NCI-H146 treated with DMSO at 0.1 percent for 48 hours (cell line): ENCODE measurements around the gene RAMP3.
"Not testable (repeated sequence)": the region's sequence is repeated elsewhere in the genome, so short reads cannot be mapped to it uniquely, and the experiment has no call there.

Source experiments
- DNase-seq: peaks from one replicate; lab custom pipeline; 2025; ENCODE audit not compliant: unreplicated experiment; lab: John Stamatoyannopoulos, UW

Gene RAMP3

DNA sequence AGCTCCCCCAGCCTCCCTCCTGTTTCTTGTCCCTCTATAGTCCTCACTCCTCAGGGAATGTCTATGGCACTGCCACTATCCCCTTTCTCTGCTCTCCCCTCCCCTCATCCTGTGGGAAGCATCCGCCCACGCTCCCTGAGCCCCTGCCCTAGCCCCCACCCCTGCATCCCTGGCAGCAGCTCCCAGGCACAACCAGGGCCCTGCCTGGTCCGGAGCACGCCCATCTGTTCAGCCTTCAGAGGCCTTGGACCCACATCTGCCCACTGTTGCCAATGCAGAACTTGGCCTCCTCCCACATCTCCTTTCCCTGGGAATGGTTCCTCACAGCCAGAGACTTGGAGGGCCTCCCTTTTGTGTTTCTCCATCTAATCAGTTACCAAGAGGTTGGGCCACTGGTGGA, 25.7 kb upstream of the RAMP3 start:
- DNase-seq: no peak

- DNase-seq: no peak
These were observed 24.8 kb upstream of the RAMP3 start for GRCh38 chr7:45132708-45133320.

GRCh38 chr7:45133352-45133751, 24.2 kb upstream of the RAMP3 start:
- no peak for DNase-seq

- no peak for DNase-seq
These were observed 23.7 kb upstream of the RAMP3 start for GRCh38 chr7:45133877-45134276.

DNA sequence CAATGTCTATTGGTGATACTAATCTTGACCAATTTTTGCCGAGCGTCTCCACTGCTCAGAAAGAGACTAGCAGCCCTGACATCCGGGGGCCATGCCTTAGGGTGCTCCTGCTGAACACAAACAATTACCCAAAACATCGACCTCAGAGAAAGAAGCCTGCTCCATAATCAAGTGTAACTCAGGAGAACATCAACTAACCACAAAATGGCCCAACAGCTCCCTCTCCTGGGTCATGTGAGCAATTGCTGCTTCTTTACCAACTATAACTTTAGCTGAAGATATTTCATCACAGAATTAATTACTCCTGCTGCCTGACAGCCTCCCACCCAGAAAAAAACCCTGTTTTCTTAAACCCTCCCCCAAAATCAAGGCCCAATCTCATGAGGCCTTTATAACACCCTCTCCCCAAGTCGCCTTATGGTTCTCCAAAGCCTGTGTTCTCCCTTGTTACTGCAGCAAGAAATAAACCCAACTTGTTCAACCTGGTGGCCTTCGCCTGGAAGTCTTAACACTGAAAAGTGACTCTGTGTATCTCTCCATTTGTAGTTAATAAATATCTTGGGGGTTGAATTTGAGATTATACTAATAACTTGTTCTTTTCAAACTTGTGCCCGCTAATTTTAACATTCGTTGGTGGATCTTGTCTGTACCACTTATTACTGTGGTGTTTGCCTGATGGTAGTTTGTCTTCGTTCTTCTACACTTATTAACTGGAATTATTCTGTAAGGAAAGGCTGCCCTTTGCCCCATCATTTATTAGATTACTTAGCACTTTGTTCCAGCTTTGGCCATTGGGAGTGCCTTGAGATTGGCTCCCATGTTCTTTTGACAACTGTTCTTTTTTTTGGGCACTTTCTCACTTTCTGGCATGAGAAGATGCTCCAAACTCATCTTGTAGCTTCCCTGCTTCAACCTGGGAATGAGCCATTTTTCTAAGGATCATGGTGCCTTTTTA, 21.2 kb upstream of the RAMP3 start:
- peak; percentile 50 for DNase-seq

DNA sequence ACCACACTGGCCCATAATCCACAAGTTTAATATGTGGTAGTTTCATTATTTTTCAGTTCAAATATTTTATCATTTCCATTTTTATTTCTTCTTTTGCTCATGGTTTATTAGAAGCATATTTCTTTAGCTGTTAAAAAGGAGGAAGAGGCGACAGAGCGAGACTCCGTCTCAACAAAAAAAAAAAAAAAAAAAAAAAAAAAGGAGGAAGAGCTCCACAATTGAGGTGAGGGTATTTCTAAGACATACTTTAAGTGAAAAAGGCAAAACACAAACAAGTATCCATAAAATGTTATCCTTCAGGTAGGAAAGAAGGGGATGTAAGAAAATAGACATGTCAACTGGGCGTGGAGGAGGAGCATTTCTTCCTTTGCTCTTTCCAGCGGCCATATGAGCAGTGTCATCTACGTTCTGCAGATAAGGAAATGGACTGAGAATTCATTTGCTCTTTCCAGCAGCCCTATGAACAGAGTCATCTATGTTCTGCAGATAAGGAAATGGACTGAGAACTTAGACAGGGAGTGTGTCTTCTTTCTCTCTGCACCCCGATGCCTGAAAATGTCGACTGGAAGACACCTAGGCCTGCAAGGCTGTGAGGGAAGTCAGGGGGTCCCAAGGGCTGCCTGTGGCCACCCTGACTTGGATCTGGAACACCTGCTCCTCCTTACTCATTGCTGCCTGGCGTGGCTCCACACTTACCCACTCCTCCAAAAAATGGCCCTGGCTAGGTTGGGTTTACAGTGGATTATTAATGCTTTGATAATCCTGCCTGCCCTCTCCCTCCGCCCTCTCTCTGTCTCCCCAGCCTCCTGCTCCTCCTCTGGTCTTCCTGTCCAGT, 18.9 kb upstream of the RAMP3 start:
- no peak for DNase-seq

DNA sequence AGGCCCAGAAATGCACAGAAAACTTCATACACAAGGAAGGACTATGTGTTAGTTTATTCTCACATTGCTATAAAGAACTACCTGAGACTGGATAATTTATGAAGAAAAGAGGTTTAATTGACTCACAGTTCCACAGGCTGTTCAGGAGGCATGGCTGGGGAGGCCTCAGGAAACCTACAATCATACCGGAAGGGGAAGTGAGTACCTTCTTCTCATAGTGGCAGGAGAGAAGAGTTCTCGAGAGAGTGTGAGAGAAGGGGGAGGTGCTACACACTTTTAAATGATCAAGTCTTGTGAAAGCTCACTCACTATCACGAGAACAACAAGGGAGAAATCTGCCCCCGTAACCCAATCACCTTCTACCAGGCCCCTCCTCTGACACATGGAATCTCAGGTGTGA, 16.8 kb upstream of the RAMP3 start:
- DNase-seq: no peak

GRCh38 chr7:45143616-45144015, 14.0 kb upstream of the RAMP3 start:
- DNase-seq: no peak

GRCh38 chr7:45145881-45146280, 11.7 kb upstream of the RAMP3 start:
- no peak for DNase-seq

GRCh38 chr7:45146531-45147379, 10.8 kb upstream of the RAMP3 start:
- DNase-seq: no peak

DNA sequence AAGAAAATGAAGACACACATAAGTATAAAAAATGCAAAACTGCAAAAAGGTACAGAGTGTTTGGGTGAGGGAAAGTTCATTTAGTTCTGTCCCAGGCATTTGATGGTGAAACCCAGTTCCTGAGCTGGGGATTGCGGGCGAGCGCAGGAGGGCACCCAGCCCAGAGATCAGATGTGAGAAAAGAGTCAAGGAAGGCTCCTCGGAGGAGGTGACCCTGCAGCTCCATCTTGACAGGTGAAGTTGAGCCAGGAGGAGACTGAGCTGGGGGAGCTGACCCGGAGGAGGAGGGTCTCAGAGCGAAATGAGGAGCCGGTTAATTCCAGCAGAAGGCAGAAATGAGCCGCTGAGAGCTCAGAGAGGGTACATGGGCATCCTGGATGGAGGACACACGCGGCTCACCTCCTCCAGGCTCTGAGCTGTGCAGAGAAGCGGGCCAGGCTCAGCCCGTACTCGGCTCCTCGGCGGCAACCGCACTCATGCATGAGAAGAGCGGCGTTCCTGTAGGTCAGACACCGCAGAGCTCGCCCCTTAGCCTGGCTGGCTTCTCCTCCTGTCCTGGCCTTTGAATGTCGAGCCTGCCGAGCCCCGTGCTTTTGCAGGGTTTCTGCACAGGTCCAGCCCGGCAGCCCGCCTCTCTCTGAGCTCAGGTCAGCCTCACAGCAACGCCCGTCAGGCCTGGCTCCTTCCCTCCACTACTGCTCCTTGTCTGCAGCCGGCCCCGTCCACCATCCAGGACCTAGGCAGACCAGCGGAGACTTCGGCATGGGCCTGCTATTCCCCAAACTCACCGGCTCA, 9.5 kb upstream of the RAMP3 start:
- no peak for DNase-seq

DNA sequence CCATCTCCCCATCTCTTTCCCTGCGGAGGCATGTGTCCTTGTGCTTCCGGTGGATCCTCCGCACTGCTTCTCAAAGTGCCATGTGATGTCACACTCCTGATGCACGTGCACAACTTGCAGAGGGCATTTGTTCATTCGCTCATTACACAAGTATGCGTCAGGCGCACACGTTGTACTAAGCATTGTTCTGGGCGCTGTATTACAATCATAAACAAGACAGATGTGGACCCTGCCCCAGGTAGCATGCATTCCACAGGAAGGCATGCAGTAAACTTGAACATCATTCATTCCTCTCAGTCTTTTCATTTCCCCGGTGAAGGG, 9.0 kb upstream of the RAMP3 start:
- DNase-seq: no peak

DNA sequence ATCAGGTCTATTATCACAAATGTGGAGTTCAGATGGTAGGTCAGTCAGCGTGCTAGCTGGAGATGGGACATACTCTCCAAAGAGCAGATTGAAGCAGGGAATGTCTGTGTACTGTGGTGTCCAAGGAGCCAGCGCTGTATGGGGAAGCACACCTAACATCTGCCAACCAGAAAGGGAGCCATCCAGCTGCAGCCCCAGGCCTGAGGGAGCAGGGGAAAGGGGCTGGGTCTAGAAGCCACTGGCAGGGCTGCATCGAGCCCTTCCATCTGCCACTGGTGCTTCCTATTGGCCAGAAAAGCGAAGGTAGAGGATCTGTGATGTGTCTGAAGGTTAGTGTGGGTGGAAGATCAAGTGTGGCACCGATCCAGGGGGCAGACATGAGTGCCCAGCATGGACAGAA, 8.0 kb upstream of the RAMP3 start:
- no peak for DNase-seq

GRCh38 chr7:45150199-45150598, 7.4 kb upstream of the RAMP3 start:
- DNase-seq: no peak

GRCh38 chr7:45151131-45151684, 6.4 kb upstream of the RAMP3 start:
- DNase-seq: no peak

DNA sequence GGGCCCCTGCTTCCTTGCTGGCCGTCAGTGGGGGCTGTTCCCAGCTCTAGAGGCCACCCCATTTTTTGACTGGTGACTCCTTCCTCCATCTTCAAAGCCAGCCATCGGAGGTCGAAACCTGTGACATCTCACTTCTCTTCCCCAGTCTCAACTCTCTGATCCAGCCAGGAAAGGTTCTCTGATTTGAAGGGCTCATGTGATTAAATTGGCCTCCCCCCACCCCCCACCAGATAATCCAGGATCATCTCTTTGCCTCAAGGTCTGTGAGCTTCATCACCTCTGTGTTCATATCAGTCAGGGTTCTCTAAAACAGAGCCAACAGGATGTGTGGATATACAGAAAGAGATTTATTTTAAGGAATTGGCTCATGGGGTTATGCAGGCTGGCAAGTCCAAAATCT, 5.6 kb upstream of the RAMP3 start:
- no peak for DNase-seq

GRCh38 chr7:45153233-45153632, 4.4 kb upstream of the RAMP3 start:
- no peak for DNase-seq

DNA sequence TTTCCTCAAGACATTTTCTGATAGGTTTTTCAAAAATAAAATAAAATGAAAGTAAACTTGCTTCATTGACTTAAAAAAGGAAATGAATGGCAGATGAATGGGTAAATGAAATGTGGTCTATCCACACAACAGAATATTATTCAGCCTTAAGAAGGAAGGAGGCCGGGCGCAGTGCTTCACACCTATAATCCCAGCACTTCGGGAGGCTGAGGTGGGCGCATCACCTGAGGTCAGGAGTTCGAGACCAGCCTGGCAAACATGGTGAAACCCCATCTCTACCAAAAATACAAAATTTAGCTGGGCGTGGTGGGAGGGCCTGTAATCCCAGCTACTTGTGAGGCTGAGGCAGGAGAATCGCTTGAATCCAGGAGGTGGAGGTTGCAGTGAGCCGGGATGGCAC, 3.7 kb upstream of the RAMP3 start:
- DNase-seq: not testable (repeated sequence)

GRCh38 chr7:45155357-45155900, 2.2 kb upstream of the RAMP3 start:
- DNase-seq: no peak
